Endothelial cell of umbilical vein (primary cell): ENCODE data around the gene PPP4R4.

Source experiments
- EZH2 ChIP-seq: IDR thresholded peaks from 2 replicates; pipeline ENCODE4 v1.6.1; 2012; ENCODE audit warnings: borderline replicate concordance, low read depth, mild to moderate bottlenecking, moderate library complexity, low read length, inconsistent platforms; ENCODE audit not compliant: severe bottlenecking
- MYC ChIP-seq: IDR thresholded peaks from one replicate; pipeline ENCODE4 v1.6.1; 2011; ENCODE audit warnings: mild to moderate bottlenecking, low read depth, low read length
- POLR2A ChIP-seq: IDR thresholded peaks from 2 replicates; pipeline ENCODE4 v1.6.1; 2012; ENCODE audit warnings: low read depth, mild to moderate bottlenecking, control low read depth, low read length
- POLR2AphosphoS5 ChIP-seq: IDR thresholded peaks from 2 replicates; pipeline ENCODE4 v1.6.1; 2012; ENCODE audit warnings: low read depth, mild to moderate bottlenecking, control low read depth, low read length, moderate library complexity; ENCODE audit not compliant: insufficient read depth
- TF ChIP-seq, protein P1 (sequence below), 2 donors: IDR thresholded peaks; 1 replicate in 1 of 2; 2 replicates in 1 of 2; pipeline ENCODE4 v1.5.1; 2011; ENCODE audit warnings: low read length in 2 of 2, mild to moderate bottlenecking in 2 of 2, moderate library complexity in 2 of 2, control low read depth in 1 of 2, inconsistent platforms in 1 of 2, low read depth in 1 of 2; ENCODE audit not compliant: insufficient read depth in 1 of 2; ENCODE audit errors: extremely low read depth in 1 of 2
- TF ChIP-seq, protein P2 (sequence below): IDR thresholded peaks from 2 replicates; pipeline ENCODE4 v1.6.1; 2011; ENCODE audit not compliant: insufficient read depth, insufficient read length

DNA sequence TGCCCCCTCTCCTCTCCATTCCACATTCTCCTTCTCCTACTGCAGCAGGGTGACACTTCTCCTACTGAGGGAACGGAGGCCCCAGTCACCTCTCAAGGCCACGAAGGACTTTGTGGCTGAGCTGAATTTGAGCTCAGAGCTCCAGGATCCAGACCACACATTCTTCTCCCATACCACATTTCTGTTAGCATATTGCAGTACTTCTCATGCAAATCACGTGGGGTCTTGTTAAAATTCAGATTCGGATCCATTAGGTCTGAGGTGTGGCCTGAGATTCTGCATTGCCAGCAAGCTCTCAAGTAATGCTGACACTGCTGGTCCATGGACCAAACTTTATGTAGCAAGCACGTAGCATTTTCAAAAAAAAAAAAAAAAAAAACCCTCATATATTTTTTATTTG lies 35.1 kb upstream of the PPP4R4 start:
- no peak for TF ChIP-seq EZH2
- TF ChIP-seq POLR2A = no peak
- TF ChIP-seq, protein P1, sequence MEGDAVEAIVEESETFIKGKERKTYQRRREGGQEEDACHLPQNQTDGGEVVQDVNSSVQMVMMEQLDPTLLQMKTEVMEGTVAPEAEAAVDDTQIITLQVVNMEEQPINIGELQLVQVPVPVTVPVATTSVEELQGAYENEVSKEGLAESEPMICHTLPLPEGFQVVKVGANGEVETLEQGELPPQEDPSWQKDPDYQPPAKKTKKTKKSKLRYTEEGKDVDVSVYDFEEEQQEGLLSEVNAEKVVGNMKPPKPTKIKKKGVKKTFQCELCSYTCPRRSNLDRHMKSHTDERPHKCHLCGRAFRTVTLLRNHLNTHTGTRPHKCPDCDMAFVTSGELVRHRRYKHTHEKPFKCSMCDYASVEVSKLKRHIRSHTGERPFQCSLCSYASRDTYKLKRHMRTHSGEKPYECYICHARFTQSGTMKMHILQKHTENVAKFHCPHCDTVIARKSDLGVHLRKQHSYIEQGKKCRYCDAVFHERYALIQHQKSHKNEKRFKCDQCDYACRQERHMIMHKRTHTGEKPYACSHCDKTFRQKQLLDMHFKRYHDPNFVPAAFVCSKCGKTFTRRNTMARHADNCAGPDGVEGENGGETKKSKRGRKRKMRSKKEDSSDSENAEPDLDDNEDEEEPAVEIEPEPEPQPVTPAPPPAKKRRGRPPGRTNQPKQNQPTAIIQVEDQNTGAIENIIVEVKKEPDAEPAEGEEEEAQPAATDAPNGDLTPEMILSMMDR (IDR thresholded peaks at IDR 0.05; ENCODE audit: extremely low read depth in 1 of 2, insufficient read depth in 1 of 2, low read depth in 1 of 2, low read length in 2 of 2) = no peak
- TF ChIP-seq POLR2AphosphoS5 = no peak
- TF ChIP-seq, protein P2, sequence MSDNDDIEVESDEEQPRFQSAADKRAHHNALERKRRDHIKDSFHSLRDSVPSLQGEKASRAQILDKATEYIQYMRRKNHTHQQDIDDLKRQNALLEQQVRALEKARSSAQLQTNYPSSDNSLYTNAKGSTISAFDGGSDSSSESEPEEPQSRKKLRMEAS = no peak
- no peak for TF ChIP-seq MYC
